ENCODE measurements around the gene SETD9.

Gene SETD9

DNA sequence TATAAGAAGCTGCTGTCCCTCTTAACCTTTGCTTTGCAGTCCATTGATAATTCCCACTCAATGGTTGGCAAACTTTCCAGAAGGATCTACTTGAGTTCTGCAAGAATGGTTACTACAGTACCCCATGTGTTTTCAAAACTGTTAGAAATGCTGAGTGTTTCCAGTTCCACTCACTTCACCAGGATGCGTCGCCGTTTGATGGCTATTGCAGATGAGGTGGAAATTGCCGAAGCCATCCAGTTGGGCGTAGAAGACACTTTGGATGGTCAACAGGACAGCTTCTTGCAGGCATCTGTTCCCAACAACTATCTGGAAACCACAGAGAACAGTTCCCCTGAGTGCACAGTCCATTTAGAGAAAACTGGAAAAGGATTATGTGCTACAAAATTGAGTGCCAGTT, 27.8 kb upstream of the SETD9 start:
- TF ChIP-seq, protein P1, sequence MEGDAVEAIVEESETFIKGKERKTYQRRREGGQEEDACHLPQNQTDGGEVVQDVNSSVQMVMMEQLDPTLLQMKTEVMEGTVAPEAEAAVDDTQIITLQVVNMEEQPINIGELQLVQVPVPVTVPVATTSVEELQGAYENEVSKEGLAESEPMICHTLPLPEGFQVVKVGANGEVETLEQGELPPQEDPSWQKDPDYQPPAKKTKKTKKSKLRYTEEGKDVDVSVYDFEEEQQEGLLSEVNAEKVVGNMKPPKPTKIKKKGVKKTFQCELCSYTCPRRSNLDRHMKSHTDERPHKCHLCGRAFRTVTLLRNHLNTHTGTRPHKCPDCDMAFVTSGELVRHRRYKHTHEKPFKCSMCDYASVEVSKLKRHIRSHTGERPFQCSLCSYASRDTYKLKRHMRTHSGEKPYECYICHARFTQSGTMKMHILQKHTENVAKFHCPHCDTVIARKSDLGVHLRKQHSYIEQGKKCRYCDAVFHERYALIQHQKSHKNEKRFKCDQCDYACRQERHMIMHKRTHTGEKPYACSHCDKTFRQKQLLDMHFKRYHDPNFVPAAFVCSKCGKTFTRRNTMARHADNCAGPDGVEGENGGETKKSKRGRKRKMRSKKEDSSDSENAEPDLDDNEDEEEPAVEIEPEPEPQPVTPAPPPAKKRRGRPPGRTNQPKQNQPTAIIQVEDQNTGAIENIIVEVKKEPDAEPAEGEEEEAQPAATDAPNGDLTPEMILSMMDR (IDR thresholded peaks at IDR 0.05; ENCODE audit: extremely low read depth, insufficient read depth, missing control alignments) = no peak
- in situ Hi-C loops (cut with MboI; ENCODE audit: low pct_unique_long_range_greater_than_20kb, low sequenced_read_pairs, unreplicated experiment) = no loop called here
- DNase-seq (ENCODE audit: low spot score) = no peak

DNA sequence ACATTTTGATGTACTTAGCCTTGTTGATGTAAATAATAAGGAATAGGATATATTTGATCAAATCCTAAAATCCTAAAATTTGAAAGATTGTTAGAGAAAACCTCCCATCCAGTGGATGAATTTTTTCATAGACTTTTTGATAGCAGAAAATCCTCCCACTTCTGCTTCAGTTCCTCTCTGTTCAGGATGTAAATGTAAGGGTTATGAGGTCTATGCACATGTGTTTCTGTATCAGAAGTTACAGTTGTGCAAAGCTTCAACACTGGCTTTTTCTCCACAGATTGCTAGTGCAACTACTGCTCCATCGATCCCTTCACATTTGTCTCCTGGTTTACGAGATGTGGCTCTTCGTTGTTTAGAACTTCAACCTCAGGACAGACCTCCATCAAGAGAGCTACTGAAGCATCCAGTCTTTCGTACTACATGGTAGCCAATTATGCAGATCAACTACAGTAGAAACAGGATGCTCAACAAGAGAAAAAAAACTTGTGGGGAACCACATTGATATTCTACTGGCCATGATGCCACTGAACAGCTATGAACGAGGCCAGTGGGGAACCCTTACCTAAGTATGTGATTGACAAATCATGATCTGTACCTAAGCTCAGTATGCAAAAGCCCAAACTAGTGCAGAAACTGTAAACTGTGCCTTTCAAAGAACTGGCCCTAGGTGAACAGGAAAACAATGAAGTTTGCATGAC, 16.0 kb upstream of the SETD9 start:
- TF ChIP-seq, protein P1 (IDR thresholded peaks at IDR 0.05; ENCODE audit: extremely low read depth, insufficient read depth, missing control alignments) = no peak
- in situ Hi-C loops (cut with MboI; ENCODE audit: low pct_unique_long_range_greater_than_20kb, low sequenced_read_pairs, unreplicated experiment) = no loop called here
- DNase-seq (ENCODE audit: low spot score) = no peak

DNA sequence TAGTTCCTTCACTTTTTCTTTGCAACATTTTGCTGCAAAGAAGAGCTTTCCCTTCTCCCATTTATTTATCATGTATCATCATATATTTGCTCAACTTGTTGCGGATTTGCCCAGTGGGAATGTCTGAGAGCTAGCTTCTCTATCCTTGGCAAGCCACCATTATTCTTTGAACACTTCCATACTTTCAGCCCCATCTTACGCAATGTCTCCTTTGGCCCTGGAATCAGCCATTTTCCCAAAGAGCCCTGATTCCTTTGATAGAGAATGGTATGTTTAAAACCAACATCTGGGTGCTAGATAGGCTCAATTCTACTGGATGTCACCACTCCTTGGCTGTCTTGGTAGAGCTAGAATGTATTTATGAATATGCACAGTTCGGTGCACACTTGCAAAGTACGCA, 12.6 kb upstream of the SETD9 start:
- DNase-seq (ENCODE audit: low spot score) = no peak
- in situ Hi-C loops (cut with MboI; ENCODE audit: low pct_unique_long_range_greater_than_20kb, low sequenced_read_pairs, unreplicated experiment) = no loop called here
- TF ChIP-seq, protein P1 (IDR thresholded peaks at IDR 0.05; ENCODE audit: extremely low read depth, insufficient read depth, missing control alignments) = no peak

DNA sequence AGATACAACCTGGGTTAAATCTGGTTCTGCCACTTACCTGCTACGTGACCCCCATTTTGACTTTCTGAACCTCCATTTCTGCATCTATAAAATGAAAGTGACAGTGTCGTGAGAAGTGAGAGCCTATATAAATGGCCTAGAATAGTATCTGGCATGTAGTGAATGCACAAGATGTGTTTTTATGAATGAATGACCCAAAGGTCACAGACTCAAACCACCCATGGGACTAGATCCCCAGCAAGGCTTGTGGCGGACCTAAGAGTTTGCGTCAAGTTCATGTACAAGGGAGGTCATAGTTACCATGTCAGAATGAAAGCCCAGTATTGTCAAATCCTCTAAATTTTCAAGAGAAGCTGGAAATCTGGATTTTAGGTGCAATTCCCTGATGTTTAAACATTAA, 11.2 kb upstream of the SETD9 start:
- in situ Hi-C loops (cut with MboI; ENCODE audit: low pct_unique_long_range_greater_than_20kb, low sequenced_read_pairs, unreplicated experiment) = no loop called here
- TF ChIP-seq, protein P1 (IDR thresholded peaks at IDR 0.05; ENCODE audit: extremely low read depth, insufficient read depth, missing control alignments) = no peak
- DNase-seq (ENCODE audit: low spot score) = no peak

DNA sequence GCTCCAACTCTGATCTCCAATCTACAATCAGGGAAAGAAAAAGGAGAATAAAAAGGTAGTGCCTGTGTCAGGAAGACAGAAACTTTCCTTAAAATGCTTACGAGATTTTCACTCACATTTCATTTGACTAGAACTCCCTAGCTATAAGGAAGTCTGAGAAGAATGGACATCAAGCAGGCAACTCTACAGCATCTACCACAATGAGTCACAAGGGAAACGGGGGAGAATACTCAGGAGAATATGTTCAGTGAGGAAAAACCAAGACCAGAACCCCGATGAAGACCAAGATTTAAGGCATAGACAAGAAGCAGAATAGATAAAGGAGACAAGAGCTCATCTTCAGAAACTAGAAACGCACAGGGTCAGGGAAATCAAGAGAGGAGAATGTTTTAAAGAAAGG, 9.0 kb upstream of the SETD9 start:
- TF ChIP-seq, protein P1 (IDR thresholded peaks at IDR 0.05; ENCODE audit: extremely low read depth, insufficient read depth, missing control alignments) = no peak
- in situ Hi-C loops (cut with MboI; ENCODE audit: low pct_unique_long_range_greater_than_20kb, low sequenced_read_pairs, unreplicated experiment) = loop anchor here (10.0 to 25.0 kb wide), 2 partner anchors 234 to 312 kb away; no protein-coding TSS in a partner anchor
- DNase-seq (ENCODE audit: low spot score) = peak; percentile 7

DNA sequence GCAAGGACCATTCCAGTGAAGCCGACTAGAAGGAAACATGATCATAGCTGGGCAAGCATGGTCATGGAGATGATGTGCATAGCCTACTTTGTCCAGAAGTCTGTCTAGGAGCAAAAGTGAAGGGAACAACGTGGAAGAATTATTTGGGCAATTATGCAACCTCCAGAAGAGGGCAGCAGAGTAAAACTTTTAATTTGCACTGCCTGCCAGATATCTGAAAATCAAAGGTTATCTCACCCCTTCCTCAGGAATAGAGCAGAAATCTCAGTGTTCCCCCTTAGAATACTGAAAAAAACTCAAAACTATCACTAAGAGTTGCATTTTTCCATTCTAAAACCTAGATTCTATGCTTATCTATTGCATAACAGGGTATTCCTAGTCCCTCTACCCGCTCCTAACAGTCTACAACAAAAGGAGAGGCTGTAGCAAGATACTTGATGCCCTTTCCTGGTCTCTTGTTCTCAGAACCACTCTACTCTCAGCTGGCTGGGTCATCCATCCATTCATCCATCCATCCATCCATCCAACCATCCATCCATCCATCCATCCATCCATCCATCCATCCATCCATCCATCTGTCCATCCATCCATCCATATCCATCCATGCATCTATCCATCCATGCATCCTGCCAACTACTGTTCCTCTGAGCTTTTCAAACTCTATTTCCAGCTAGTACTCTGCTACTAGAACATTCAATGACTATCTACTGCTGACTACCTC, 8.4 kb upstream of the SETD9 start:
- peak; percentile 53 for DNase-seq (ENCODE audit: low spot score)
- in situ Hi-C loops (cut with MboI; ENCODE audit: low pct_unique_long_range_greater_than_20kb, low sequenced_read_pairs, unreplicated experiment) = loop anchor here (10.0 to 25.0 kb wide), 2 partner anchors 234 to 311 kb away; no protein-coding TSS in a partner anchor
- TF ChIP-seq, protein P1 (IDR thresholded peaks at IDR 0.05; ENCODE audit: extremely low read depth, insufficient read depth, missing control alignments) = peak; percentile 71

Measured in GM13977 (cell line).